LHCN-M2 (cell line): ENCODE data around the gene MTFR1L. TPM values are rescaled to one million over a fixed set of nuclear protein-coding genes. Genes with fewer than 3 reads are reported as not detected.

ENCODE experiments used
- DNase-seq: peaks from one replicate; pipeline ENCODE4 v3.0.0-alpha.2; 2012; ENCODE audit warnings: low read depth
- total RNA-seq: library from RNA; depleted of rRNA; stranded (reverse); fragments of >200 nt; gene quantifications from 2 replicates; pipeline ENCODE4 v1.2.3, GENCODE V29; 2014; rRNA removed

The MTFR1L gene
- total RNA-seq, 1 experiment from 2014 or later, result 47.4 TPM

DNA sequence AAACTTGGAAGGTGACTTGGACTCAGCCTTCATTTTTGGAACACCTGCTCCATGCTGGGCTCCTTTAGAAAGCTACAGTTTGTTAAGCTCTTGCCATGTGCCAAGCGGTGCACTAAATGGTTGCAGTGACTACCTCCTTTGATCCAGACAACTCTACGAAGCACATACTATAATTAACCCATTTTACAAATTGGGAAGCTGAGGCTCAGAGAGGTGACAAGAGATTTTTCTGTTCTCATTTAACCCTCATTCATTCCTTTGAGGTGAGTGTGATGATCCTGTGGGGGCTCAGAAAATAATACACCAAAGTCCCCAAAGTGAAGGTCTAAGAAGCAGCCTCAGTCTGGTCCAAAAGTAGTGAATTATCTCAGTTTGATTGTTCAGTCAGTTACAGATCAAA is 57.4 kb downstream of the MTFR1L start:
- no peak for DNase-seq

DNA sequence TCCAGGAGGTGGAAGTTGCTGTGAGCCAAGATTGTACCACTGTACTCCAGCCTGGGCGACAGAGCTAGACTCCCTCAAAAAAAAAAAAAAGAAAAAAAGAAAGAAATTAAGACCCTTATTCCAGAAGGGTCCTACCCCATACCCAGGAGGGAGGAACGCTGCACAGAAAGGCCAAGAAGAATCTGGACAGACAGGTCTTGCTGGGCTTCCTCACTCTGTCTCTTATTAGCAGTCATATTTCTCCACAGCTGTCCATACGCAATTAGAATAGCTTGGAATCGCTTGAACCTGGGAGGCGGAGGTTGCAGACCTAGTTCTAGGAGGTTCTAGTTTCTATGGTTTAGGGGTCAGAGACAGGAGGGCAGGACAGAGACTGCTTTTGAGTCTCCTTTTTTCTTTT is 58.9 kb downstream of the MTFR1L start:
- no peak for DNase-seq

DNA sequence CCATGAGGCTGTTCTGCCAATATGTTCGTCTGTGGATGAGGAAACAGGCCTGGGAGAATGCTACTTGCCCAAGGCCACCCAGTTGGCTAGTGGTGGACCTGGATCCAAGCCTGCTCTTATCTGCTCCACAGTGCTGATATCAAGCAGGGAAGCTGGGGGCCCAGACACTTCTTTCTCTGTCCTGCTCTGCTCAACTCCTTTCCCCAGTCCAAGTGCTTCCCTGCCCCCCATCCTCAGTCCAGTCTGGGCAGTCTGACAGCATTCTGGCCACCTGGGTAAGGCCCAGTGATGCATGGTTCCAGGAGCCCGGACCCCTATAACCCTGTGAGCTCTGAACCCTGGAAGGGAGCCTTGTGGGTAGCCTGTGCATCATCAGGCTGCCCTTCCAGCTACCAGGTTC is 59.9 kb downstream of the MTFR1L start:
- no peak for DNase-seq

DNA sequence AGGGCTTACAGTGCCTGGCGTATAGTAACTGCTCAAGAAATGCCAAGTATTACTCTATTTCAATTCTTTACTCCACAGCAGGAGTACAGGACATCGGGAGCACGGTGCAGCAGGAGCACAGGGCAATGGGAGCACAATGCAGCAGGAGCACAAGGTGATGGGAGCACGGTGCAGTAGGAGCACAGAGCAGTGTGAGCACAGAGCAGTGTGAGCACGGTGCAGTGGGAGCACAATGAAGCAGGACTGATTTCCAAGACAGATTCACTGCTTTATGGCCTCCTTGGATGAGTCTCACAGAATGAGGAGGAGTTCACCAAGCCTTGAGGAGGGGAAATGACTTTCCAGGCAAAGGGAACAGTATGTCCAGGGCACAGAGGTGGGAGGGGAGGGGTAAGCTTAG is 60.8 kb downstream of the MTFR1L start:
- no peak for DNase-seq

DNA sequence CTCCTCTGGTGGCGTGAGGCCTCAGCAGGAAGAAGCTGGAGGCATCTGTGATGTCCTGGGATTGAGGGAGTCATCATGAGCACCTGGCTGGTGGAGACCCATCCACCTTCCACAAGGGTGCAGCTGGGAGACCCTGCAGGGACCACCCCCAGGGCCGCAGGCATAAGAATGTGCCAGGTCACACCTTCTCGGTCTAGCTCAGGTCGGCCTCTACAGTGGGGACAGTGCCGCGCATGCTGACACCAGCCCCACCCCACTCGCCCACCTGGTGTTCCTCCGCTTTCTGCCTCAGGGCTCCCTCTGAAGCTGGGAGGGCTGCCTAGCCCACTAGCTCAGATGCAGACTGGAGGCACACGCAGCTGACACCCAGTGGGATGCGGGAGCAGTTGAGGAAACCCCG is 61.5 kb downstream of the MTFR1L start:
- DNase-seq, result no peak

Other genes with a start within 250 kb of the MTFR1L start
- gene MAN1C1, start 203.2 kb upstream of the MTFR1L start, total RNA-seq, result 0.45 and 2.1 TPM in 2 replicates
- gene SELENON, start 19.8 kb upstream of the MTFR1L start, total RNA-seq, result 35.5 and 43.1 TPM in 2 replicates
- 9.5 and 9.7 TPM in 2 replicates for gene AUNIP, start 39.5 kb downstream of the MTFR1L start, total RNA-seq
- 8.5 and 9.6 TPM in 2 replicates for gene PAQR7, start 55.8 kb downstream of the MTFR1L start, total RNA-seq
- 253 and 288 TPM in 2 replicates for gene STMN1, start 86.5 kb downstream of the MTFR1L start, total RNA-seq
- gene PAFAH2, start 178.1 kb downstream of the MTFR1L start, total RNA-seq, result 13.5 and 16.1 TPM in 2 replicates
- gene EXTL1, start 201.8 kb downstream of the MTFR1L start, total RNA-seq, result 1.0 and 1.2 TPM in 2 replicates
- gene SLC30A2, start 226.2 kb downstream of the MTFR1L start, total RNA-seq, result not detected in 2 replicates
- gene TRIM63, start 247.7 kb downstream of the MTFR1L start, total RNA-seq, result not detected in 2 replicates